Activated T-helper 1 cell treated with anti-CD3 and anti-CD28 coated beads, Interleukin-2, amount 50 U/mL, for 16 hours (primary cell): Measurements from ENCODE around the gene C3orf70.
"Not testable (repeated sequence)": the region's sequence is repeated elsewhere in the genome, so short reads cannot be mapped to it uniquely, and the experiment has no call there.

ENCODE experiments used
- DNase-seq, 2 donors: peaks; one replicate each; pipeline ENCODE4 v3.0.0-alpha.2; 2020; ENCODE audit warnings: low read depth in 1 of 2, low spot score in 1 of 2

The C3orf70 gene

GRCh38 chr3:185151101-185151963 lies 1.5 kb downstream of the C3orf70 start:
- no peak for DNase-seq

- no peak for DNase-seq
Observed at GRCh38 chr3:185150561-185150960, 2.3 kb downstream of the C3orf70 start.

GRCh38 chr3:185149591-185149990 lies 3.3 kb downstream of the C3orf70 start:
- DNase-seq = no peak

GRCh38 chr3:185145511-185145910 lies 7.3 kb downstream of the C3orf70 start:
- DNase-seq = no peak

GRCh38 chr3:185144784-185145183 lies 8.1 kb downstream of the C3orf70 start:
- DNase-seq = no peak

GRCh38 chr3:185137821-185138220 lies 15.0 kb downstream of the C3orf70 start:
- DNase-seq = no peak

- no peak for DNase-seq
Observed at GRCh38 chr3:185134509-185134908, 18.4 kb downstream of the C3orf70 start.

GRCh38 chr3:185131602-185132256 lies 21.1 kb downstream of the C3orf70 start:
- DNase-seq = no peak

- DNase-seq = no peak
Observed at GRCh38 chr3:185129083-185129482, 23.8 kb downstream of the C3orf70 start.

- no peak for DNase-seq
Observed at GRCh38 chr3:185126201-185126600, 26.7 kb downstream of the C3orf70 start.

GRCh38 chr3:185120126-185120525 lies 32.7 kb downstream of the C3orf70 start:
- no peak for DNase-seq

GRCh38 chr3:185115371-185115770 lies 37.5 kb downstream of the C3orf70 start:
- no peak for DNase-seq

- no peak for DNase-seq
Observed at GRCh38 chr3:185114756-185115155, 38.1 kb downstream of the C3orf70 start.

GRCh38 chr3:185112186-185112585 lies 40.7 kb downstream of the C3orf70 start:
- no peak for DNase-seq

- DNase-seq = not testable (repeated sequence)
Observed at GRCh38 chr3:185109012-185109411, 43.8 kb downstream of the C3orf70 start.

- DNase-seq = not testable (repeated sequence)
Observed at GRCh38 chr3:185106256-185106890, 46.5 kb downstream of the C3orf70 start.

- no peak for DNase-seq
Observed at GRCh38 chr3:185103359-185104127, 49.3 kb downstream of the C3orf70 start.

GRCh38 chr3:185094697-185095096 lies 58.2 kb downstream of the C3orf70 start:
- no peak for DNase-seq

GRCh38 chr3:185093116-185093515 lies 59.7 kb downstream of the C3orf70 start:
- DNase-seq = no peak

GRCh38 chr3:185090811-185091210 lies 62.0 kb downstream of the C3orf70 start:
- no peak for DNase-seq

GRCh38 chr3:185089751-185090150 lies 63.1 kb downstream of the C3orf70 start:
- no peak for DNase-seq
